ENCODE data around the gene SH3TC1.

SH3TC1 gene

GRCh38 chr4:8278009-8278395, 78.9 kb downstream of the SH3TC1 start:
- TF ChIP-seq CTCF (conservative IDR thresholded peaks at IDR 0.05): no peak
- no peak for TF ChIP-seq ZFX (IDR thresholded peaks at IDR 0.05)

DNA sequence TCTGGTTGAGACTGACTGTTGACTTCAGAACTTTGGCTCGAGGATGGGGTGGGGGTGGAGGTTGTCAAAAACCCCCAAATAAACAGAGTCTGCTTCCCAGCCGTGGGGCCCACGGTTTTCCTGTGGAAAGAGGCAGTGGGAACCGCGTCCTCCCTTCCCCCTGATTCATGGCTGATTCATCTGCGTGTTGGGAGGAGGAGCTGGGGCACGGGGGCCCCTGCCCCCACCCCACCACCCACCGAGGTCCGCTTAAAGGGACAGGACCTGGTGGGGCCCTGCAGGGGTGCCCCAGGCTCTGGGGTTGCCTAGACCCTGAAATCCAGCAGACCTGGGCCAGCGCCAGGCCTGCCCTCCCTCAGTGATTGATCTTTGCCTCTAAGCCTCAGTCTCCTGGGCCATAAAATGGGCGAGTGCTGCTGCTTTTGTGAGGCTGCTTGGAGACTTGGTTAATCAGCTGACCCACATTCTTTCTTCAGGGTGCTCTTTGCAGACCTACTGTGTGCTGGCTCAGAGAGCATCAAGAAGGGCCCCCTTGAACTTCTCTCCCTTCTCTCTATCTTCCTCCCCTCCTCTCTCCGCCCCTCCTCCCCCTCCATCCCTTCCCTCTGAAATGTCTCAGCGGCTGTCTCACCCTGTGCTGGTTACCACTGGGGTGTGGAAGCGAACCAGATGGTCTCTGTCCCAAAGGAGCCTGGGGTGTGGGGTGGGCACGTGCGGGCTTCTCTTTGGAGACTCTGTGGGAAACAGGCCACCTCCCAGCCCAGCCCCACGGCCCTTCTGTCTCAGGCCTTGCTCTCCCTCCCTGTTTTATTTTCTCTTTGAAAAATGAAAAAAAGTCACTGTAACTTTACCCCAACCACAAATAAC, 79.6 kb downstream of the SH3TC1 start:
- H3K27ac ChIP-seq: no peak overlapping the region
- no peak for TF ChIP-seq CTCF (conservative IDR thresholded peaks at IDR 0.05)
- TF ChIP-seq ZFX (IDR thresholded peaks at IDR 0.05): no peak

More at GRCh38 chr4:8278009-8278395, 78.9 kb downstream of the SH3TC1 start:
- no peak overlapping the region for H3K27ac ChIP-seq

DNA sequence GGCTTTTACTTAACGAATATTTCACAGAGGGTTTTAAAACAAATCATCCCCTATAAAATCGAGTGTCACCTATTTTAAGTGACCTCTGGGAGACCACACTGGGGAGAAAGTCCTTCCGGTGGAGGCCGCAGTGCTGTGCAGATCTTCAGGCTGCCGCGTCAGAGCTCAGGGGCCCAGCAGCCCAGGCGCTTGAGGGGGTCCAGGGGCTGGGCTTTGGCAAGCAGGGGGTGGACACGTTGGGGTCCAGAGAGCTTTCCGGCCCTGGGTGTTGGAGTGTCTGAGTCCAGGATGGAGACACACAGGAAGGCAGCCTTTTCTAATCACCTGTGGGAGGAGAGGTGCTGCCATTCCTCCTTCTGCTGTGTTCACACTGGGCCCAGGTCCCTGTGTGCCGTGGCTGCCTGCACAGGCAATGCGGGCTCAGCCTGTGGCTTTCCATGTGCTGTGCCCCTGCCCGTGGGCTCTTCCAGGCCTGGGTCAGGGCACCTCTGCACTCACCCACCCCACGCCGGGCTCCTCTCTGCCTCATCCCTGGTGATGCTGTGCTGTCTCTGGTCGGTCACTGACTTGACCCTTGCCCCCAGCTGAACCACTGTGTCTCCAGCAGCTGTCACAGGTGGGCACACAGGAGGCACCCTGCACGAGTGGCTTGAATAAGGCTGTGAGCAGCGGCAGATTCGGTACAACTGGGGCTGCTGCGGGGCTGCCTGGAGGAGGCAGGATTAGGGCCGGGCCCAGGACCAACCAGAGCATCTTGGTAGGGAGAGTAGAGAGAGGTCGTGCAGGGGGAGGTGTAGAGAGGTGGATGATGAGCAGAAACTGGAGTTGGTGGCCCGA, 80.4 kb downstream of the SH3TC1 start:
- no peak overlapping the region for H3K27ac ChIP-seq
- TF ChIP-seq CTCF (conservative IDR thresholded peaks at IDR 0.05): no peak
- TF ChIP-seq ZFX (IDR thresholded peaks at IDR 0.05): no peak

GRCh38 chr4:8280158-8280875, 81.2 kb downstream of the SH3TC1 start:
- H3K27ac ChIP-seq: no peak overlapping the region

DNA sequence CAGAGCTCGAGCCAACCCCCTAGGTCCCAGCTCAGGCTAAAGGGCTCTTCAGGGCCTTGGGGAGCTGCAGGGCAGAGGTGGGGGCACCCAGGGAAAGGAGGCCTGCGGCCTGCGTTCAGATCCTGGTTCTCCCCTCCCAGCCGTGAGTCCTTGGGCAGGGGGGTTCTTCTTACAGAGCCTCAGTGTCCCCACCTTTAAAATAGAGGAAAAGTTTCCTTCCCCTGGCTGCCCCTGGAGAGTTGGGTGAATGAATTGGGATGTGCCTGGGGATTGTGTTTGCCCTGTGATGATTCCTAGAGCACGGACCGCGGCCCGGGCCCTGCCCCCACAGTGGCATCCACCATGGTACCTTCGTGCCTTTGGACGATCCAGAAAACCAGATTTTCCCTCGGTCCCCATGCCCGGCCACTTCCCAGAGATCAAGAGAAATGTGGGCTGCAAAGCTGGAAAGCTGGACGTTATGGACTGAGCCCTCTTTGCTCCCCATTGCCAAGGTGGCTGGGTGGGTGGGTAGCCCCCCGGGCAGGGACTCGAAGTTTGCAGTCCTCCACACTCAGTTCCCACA, 81.9 kb downstream of the SH3TC1 start:
- no peak overlapping the region for H3K27ac ChIP-seq
- TF ChIP-seq CTCF (conservative IDR thresholded peaks at IDR 0.05): no peak
- TF ChIP-seq ZFX (IDR thresholded peaks at IDR 0.05): no peak

More at GRCh38 chr4:8280158-8280875, 81.2 kb downstream of the SH3TC1 start:
- TF ChIP-seq CTCF (conservative IDR thresholded peaks at IDR 0.05) (no peak), ZFX (IDR thresholded peaks at IDR 0.05) (no peak)

DNA sequence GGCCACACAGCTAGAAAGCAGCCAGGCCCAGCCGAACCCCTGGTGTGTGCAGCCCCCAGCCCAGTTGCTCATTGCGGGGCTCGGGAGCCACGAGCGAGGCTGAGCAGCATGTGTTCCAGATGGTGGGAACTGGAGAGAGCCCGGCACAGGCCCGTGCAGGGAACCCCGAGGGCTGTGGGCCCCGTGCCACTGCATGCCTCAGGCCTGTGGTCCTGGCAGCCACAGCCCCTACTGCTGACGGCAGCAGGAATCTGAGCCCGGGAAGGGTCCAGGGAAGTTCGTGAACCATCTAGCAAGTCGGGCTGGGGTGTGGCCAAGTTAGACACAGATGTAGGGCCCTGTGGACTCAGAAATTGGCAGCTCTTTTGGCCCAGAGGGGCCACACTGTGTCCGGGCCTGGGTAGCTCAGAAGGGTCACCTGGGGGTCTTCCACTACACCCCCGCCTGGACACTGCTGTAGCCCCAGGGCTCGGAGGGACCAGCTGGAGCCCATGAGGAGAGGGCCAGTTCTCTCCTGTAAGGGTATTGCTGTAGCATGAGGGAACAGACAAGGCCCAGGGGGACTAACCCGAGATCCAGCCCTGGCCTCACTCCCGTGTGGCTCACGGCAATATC, 82.5 kb downstream of the SH3TC1 start:
- H3K27ac ChIP-seq: no peak overlapping the region
- no peak for TF ChIP-seq CTCF (conservative IDR thresholded peaks at IDR 0.05)
- TF ChIP-seq ZFX (IDR thresholded peaks at IDR 0.05): no peak

Data from C4-2B (cell line).